Dendritic cell treated with granulocyte-macrophage colony-stimulating factor and Interleukin-4, amounts not matched to agents 40 ng/mL and 50 ng/mL, for 4 days (primary cell): ENCODE data around the gene PHETA1.
A peak's percentile ranks its signal among the peaks of the same experiment; 100 is the strongest.
"Not testable (repeated sequence)": the region's sequence is repeated elsewhere in the genome, so short reads cannot be mapped to it uniquely, and the experiment has no call there.

ENCODE experiments used
- H3K27ac Mint-ChIP-seq: one replicate; pipeline ENCODE4 v1.8.0; 2022; ENCODE audit warnings: mild to moderate bottlenecking, mixed read lengths
- H3K27me3 Mint-ChIP-seq: one replicate; pipeline ENCODE4 v1.8.0; 2022; ENCODE audit warnings: mild to moderate bottlenecking, mixed read lengths
- H3K36me3 Mint-ChIP-seq: one replicate; pipeline ENCODE4 v1.8.0; 2022; ENCODE audit warnings: low read depth, mixed read lengths
- H3K4me1 Mint-ChIP-seq: one replicate; pipeline ENCODE4 v1.8.0; 2022; ENCODE audit warnings: low read depth, mixed read lengths
- H3K4me3 Mint-ChIP-seq: one replicate; pipeline ENCODE4 v1.8.0; 2022; ENCODE audit warnings: mild to moderate bottlenecking, moderate library complexity, mixed read lengths
- H3K9me3 Mint-ChIP-seq: one replicate; pipeline ENCODE4 v1.8.0; 2022; ENCODE audit warnings: mixed read lengths
- intact Hi-C: fragments of 100-400 bp; cut with micrococcal nuclease; formaldehyde crosslinking; loops from one replicate; pipeline ENCODE4 v1.15.0; 2022

The PHETA1 gene

DNA sequence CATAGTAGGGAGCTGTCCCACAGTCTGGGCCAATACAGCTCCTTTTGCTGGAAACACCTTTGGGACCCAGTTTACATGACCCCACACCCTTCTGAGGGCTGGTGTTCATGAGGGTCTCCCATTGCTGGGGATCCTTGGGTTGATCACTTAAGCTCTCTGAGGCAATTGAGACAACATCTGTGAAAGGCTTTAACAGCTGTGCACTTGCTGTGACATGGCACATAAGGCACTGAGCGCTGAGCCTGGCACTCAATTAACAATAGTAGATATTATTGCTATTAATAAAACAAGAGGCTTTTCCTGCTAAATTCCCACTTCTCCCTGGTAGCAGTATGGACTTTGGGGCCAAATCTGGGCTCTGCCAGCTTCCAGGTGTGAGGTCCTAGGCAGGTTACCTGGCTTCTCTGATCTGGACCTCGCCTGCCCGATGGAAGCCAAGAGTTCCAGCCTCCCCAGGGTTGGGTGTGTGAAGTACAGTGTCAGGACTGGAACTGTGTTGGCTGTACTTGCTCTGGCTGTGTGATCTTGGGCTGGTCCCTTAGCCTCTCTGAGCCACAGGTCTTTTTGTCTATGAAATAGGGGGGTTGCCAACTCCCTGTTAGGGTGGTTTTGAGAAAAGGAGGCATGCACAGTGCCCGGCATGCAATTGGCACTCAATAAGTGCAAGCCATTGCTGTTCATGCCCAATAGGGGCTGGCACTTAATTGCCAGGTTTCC, 39.9 kb upstream of the PHETA1 start:
- H3K36me3 Mint-ChIP-seq, result peaks cover 77% of the 10 kb centered on the region
- no peaks in the 10 kb centered on the region for H3K27me3 Mint-ChIP-seq
- H3K9me3 Mint-ChIP-seq, result no peaks in the 10 kb centered on the region
- intact Hi-C loops, result no loop called here
- H3K4me3 Mint-ChIP-seq, result peak overlapping the region; percentile 91
- H3K27ac Mint-ChIP-seq, result peak overlapping the region; percentile 93
- peaks cover 80% of the 10 kb centered on the region for H3K4me1 Mint-ChIP-seq

DNA sequence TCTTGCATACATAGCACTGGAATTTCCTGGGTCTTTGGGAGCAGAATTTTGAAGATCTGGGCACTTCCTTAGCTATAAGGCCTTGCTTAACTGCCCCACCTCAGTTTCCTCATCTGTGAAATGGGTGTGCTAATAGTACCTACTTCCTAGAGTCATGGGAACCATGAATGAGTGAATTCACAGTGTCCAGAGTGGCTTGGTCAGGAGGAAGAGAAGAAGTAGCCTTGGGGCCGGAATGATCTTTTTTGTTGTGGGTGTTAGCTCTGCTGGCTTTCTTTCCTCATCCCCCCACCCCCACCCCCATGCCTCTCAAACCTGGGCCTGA, 39.2 kb upstream of the PHETA1 start:
- H3K27me3 Mint-ChIP-seq, result no peaks in the 10 kb centered on the region
- peaks cover 80% of the 10 kb centered on the region for H3K4me1 Mint-ChIP-seq
- intact Hi-C loops, result no loop called here
- H3K27ac Mint-ChIP-seq, result peak overlapping the region; percentile 93
- no peaks in the 10 kb centered on the region for H3K9me3 Mint-ChIP-seq
- peaks cover 70% of the 10 kb centered on the region for H3K36me3 Mint-ChIP-seq
- H3K4me3 Mint-ChIP-seq, result peak overlapping the region; percentile 91

DNA sequence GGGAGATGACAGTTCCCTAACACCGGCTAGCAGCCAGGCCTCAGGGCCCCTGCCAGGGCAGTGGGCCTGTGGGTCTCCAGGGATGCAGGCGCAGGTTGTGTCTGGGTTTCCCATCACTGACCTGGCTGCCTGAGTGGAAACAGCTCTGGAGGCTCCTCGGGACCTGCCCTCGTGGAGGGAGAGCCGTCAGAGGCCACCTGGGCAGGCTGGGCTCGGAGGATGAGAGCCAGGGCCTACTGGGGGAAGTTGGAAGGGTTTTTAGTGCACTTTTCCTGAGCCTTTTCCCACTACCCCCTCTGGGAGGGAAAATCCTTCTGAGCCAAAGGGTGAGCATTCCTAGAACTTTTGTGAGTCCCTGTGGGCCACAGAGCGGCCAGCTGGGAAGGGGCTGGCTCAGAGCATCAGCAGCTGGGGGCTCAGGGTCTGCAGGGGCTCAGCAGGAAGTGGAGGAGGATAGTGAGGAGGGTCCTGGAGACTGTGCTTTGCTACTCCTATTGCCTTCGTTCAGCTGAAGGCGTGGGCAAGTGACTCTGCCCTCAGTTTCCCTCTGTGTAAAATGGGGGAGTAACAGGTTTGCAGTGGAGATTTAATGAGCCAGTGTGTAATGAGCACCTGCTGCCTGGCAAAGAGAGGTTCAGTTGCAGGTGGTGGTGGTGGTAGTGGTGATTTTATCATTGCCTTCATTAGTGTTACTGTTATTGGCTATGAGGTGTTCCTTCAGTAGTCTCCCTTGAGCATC, 38.7 kb upstream of the PHETA1 start:
- H3K4me1 Mint-ChIP-seq, result peaks cover 79% of the 10 kb centered on the region
- peaks cover 64% of the 10 kb centered on the region for H3K36me3 Mint-ChIP-seq
- no peaks in the 10 kb centered on the region for H3K27me3 Mint-ChIP-seq
- H3K27ac Mint-ChIP-seq, result peak overlapping the region; percentile 93
- H3K9me3 Mint-ChIP-seq, result no peaks in the 10 kb centered on the region
- intact Hi-C loops, result no loop called here
- H3K4me3 Mint-ChIP-seq, result peak overlapping the region; percentile 91

DNA sequence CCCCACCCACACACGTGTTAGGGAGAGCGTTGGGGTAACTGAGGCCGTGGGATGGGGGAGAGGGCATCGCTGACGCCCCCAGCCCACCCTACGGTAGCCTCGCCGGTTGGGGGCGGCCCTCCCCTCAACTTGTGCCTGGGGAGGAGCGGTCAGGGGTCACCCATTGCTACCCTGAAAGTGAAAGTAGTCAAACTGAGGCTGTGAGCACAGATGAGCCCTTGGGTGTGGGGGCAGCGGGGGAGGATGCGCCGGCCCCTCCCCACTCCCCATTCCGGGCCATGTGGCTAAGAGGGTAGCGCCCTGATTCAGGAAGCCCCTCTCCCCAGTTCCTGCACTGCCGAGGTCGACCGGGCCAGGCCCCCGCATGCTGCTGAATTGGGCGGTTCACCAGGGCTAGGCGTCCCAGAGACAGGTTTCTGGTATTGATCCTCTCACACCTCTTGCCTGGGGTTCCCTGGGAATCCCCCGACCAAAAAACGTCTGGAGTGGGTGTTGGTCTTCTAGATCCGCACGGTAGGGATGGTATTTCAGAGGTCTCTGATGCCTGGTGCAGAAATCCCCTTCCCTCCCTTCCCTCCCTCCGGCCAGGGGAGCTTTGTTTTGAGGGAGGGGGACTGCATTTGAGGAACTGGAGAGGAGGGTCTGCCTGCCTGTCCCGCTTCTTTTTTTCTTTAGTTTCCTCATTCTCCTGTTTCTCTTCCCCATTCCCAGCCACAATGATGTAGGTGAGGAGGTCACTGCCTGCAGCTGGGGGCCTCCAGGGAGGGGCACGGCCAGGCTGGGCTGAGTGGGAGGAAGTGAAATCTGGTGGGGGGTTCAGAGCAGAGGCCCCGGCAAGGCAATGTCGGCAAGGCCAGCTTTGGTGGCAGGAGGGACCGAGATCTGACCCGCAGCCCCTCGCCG, 37.8 kb upstream of the PHETA1 start:
- Mint-ChIP-seq H3K27ac (peak overlapping the region; percentile 93), H3K27me3 (no peaks in the 10 kb centered on the region), H3K4me1 (peaks cover 71% of the 10 kb centered on the region), H3K4me3 (peak overlapping the region; percentile 91), H3K9me3 (no peaks in the 10 kb centered on the region), H3K36me3 (peaks cover 56% of the 10 kb centered on the region)
- intact Hi-C loops, result no loop called here

DNA sequence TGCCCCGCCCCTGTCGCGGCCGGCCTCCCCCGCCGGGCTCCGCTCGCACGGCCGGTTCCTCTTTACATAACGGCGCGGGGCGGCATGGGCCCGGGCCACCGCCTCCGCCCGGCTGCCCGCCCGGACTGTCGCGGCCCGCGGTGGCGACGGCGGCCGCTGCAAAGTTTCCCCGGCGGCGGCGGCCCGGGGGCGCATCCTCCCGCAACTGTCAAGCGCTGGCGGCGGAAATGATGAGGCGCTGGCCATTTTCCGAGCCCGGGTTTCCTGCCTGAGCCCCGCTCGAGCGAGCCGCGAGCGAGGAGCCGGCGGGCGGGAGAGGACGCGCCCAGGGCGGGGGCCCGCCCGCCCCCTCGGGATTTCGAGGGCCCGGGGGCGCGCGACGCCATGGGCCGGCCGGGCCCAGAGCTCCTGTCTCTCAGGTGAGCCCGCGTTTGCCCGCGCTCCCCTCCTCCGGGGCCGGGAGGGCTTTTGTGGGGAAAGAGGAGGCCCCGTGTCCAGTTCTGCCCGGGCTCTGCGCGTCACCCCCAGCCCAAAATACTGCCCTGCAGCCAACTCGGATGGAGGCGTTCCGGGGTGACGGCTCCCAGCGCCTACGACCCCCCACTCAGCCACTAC, 37.1 kb upstream of the PHETA1 start, which contains the start of gene SH2B3:
Gene SH2B3, plus strand, starts transcription at position 65 of the 615 bp plus-strand sequence. CDS start 12,223 bp downstream, outside the sequence.
- intact Hi-C loops, result no loop called here
- Mint-ChIP-seq H3K27ac (peak within 1 kb of the TSS; percentile 93), H3K27me3 (no peaks in the 10 kb centered on the region), H3K4me3 (peak within 1 kb of the TSS; percentile 91), H3K36me3 (peaks cover 50% of the 10 kb centered on the region), H3K4me1 (peaks cover 64% of the 10 kb centered on the region), H3K9me3 (no peaks in the 10 kb centered on the region)

DNA sequence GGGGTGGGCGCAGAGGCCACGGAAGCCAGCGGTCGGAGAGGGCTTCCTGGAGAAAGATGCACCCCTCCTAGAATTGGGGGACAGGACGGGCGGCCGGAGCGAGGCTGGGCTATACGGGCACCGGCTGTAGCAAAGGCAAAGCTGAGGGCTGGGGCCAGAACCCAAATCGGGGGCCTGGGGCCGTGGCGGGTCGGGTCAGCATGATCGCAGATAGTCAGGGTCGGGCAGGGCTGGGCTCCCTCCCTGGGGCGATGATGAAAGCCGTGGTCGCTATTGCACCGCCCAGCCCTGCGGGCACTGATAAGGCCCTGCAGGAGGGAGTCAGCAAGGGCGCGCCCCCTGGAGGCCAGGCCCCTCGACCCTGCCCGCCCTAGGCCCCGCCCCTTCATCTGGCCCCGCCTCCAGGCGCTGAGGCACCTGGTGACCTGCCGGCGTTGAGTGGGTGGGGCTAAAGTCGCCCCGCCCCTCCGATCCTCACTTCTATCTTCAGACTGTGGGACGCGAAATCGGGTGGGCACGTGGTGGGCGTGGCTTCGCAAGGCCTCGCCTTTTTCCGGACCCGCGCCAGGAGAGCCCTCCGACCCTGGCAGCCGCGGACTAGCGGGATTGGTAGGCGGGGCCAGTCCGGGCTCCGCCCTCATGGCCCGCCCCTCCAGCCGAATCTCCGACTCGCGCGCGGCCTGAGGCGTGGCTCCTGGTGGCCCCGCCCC, 36.4 kb upstream of the PHETA1 start:
- no peaks in the 10 kb centered on the region for H3K9me3 Mint-ChIP-seq
- no peaks in the 10 kb centered on the region for H3K27me3 Mint-ChIP-seq
- peaks cover 64% of the 10 kb centered on the region for H3K4me1 Mint-ChIP-seq
- H3K36me3 Mint-ChIP-seq, result peaks cover 44% of the 10 kb centered on the region
- intact Hi-C loops, result no loop called here
- H3K27ac Mint-ChIP-seq, result peak overlapping the region; percentile 93
- H3K4me3 Mint-ChIP-seq, result peak overlapping the region; percentile 84

DNA sequence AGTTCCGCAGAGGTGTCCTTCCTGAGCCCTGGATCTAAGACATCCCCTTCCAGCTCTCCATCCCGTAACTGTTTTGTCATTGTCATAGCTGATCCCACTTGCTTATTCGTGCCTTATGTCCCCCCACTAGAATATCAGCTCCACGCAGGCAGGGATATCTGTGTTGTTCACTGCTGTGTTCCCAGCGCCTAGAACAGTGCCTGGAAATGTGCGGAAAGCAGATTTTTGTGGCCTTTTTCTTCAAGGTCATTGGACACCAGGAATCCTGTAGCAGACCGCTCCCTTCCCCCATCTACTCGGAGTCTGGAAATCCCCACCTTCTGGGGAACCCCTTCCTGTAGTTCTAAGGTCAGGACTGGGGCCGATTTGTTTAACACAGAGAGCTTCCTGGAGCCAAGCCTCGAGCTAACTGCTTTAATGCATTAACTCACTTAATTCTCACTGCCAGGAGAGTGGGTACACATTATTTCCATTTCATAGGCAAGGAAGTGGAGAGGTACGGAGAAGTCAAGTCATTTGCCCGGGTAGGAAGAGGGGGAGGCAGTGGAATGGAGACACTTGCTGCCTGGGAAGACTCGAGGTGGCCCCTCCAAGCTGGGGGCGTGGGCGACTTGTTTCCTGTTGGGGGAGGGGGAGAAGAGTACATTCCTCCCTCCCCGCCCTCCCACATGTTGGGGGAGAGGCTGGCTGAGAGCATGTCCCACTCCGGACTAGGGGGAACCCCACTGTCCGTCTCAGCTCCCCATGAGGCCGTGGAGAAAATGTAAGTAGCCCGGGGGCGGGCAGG, 35.7 kb upstream of the PHETA1 start:
- Mint-ChIP-seq H3K27ac (peak overlapping the region; percentile 93), H3K36me3 (peaks cover 36% of the 10 kb centered on the region), H3K9me3 (no peaks in the 10 kb centered on the region), H3K27me3 (no peaks in the 10 kb centered on the region), H3K4me1 (peaks cover 64% of the 10 kb centered on the region), H3K4me3 (peak overlapping the region; percentile 84)
- intact Hi-C loops, result no loop called here

DNA sequence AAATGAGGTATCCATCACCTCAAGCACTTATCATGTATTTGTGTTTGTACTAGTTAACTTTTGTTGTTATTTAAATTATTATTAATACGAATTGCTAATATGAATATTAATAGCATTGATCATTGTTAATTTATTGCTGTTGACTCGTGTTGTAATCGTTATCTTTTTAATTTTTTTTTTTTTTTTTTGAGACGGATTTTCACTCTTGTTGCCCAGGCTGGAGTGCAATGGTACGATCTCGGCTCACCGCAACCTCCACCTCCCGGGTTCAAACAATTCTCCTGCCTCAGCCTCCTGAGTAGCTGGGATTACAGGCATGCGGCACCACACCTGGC, 33.6 kb upstream of the PHETA1 start:
- intact Hi-C loops, H3K27me3 Mint-ChIP-seq, H3K9me3 Mint-ChIP-seq: not testable (repeated sequence)
- H3K4me3 Mint-ChIP-seq, result peak overlapping the region; percentile 59
- peaks cover 15% of the 10 kb centered on the region for H3K36me3 Mint-ChIP-seq
- H3K4me1 Mint-ChIP-seq, result peaks cover 58% of the 10 kb centered on the region
- peak overlapping the region; percentile 93 for H3K27ac Mint-ChIP-seq

DNA sequence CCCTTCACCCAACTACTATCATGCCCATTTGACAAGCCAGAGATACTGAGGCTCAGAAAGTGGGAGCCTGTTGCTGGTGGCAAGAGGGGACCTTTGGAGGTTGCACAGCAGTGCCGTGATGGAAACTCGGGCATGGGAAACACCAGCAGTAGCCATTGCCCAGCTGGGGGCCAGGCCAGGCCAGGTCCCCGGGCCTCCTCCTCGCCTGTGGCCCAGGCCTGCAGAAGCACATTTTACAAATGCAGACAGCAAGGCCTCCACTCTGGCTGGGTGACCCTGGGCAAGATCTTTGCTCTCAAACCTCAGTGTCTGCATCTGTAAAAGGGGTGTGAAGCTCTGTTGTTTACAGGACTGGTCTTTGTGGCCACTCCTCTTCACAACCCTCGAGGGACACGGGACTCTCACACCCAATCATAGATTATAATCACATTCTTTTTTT, 32.3 kb upstream of the PHETA1 start:
- Mint-ChIP-seq H3K27me3 (no peaks in the 10 kb centered on the region), H3K9me3 (no peaks in the 10 kb centered on the region), H3K27ac (peak overlapping the region; percentile 92), H3K36me3 (peaks cover 3% of the 10 kb centered on the region), H3K4me1 (peaks cover 65% of the 10 kb centered on the region), H3K4me3 (no peak overlapping the region)
- intact Hi-C loops, result no loop called here

DNA sequence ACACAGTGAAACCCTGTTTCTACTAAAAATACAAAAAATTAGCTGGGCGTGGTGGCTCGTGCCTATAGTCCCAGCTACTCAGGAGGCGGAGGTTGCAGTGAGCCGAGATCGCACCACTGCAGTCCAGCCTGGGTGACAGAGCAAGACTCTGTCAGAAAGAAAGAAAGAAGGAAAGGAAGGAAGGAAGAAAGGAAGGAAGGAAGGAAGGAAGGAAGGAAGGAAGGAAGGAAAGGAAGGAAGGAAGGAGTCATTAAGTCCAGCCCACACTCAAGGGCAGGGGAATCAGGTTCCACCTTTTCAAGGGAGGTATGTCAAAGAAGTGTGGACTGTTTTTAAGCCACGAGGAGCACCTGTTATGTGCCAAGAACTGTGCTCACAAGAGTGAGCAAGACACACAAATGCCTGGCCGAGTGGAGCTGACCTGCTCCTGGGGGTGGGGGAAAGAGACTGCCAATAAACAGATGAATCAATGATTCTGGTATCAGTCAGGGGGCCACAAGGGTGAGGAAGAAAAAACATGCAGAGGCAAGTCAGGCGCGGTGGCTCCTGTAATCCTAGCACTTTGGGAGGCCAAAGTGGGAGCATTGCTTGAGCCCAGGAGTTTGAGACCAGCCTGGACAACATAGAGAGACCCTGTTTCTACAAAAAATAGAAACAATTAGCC, 31.0 kb upstream of the PHETA1 start:
- H3K36me3 Mint-ChIP-seq, H3K9me3 Mint-ChIP-seq, H3K27me3 Mint-ChIP-seq, H3K4me3 Mint-ChIP-seq: not testable (repeated sequence)
- intact Hi-C loops, result loop anchor here (2.0 to 5.0 kb wide), 2 partner anchors 45 to 68 kb away; no protein-coding TSS in a partner anchor
- H3K4me1 Mint-ChIP-seq, result peaks cover 63% of the 10 kb centered on the region
- peak overlapping the region; percentile 92 for H3K27ac Mint-ChIP-seq

DNA sequence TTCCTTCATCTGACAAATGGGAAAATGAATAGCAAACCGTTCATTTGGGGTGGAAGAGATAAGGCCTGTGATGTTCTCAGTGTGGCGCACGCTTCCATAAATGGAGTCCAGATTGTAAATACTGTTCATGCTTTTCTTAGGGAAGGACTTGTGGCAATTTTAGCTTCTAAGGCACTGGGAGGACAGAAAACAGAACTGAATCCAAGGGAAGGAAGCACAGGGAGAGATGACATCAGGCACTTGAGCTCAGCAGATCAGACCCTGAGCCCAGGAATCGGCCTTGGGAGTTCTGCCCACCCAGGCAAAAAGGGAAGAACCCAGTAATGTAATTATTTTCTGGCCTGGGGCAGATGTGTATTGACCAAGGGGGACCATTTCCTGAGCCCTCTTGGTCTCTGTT, 29.6 kb upstream of the PHETA1 start:
- intact Hi-C loops, result loop anchor here (2.0 to 5.0 kb wide), 2 partner anchors 46 to 66 kb away; no protein-coding TSS in a partner anchor
- no peaks in the 10 kb centered on the region for H3K9me3 Mint-ChIP-seq

More for the DNA sequence above, 29.6 kb upstream of the PHETA1 start:
- Mint-ChIP-seq H3K4me1 (peaks cover 62% of the 10 kb centered on the region), H3K4me3 (peak overlapping the region; percentile 6), H3K27me3 (no peaks in the 10 kb centered on the region), H3K36me3 (no peaks in the 10 kb centered on the region), H3K27ac (peak overlapping the region; percentile 92)
